ENCODE results near the gene SFXN3.

DNA sequence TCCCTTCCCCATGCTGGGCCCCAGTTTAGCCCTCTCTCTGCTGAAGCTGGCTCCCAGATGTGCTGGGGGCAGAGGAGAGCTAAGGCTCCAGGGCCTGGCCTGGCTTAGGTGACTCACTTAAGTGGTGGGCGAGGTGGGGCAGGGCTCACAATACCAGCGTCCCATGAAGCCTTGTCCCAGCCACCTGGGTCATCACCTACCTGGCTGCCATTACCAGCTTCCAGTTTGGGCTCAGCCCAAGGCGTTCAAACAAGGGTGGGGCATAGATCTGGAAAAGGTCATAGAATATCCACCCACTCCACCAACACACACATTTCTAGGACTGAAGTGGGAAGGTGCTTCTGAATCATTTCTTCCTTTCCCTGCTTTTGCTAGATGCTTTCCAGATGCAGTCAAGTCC is 39.1 kb downstream of the SFXN3 start:
- TF ChIP-seq POLR2A (IDR thresholded peaks at IDR 0.05) (no peak), EP300 (IDR thresholded peaks at IDR 0.05) (no peak)
- TF ChIP-seq, protein P1, sequence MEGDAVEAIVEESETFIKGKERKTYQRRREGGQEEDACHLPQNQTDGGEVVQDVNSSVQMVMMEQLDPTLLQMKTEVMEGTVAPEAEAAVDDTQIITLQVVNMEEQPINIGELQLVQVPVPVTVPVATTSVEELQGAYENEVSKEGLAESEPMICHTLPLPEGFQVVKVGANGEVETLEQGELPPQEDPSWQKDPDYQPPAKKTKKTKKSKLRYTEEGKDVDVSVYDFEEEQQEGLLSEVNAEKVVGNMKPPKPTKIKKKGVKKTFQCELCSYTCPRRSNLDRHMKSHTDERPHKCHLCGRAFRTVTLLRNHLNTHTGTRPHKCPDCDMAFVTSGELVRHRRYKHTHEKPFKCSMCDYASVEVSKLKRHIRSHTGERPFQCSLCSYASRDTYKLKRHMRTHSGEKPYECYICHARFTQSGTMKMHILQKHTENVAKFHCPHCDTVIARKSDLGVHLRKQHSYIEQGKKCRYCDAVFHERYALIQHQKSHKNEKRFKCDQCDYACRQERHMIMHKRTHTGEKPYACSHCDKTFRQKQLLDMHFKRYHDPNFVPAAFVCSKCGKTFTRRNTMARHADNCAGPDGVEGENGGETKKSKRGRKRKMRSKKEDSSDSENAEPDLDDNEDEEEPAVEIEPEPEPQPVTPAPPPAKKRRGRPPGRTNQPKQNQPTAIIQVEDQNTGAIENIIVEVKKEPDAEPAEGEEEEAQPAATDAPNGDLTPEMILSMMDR (IDR thresholded peaks at IDR 0.05): no peak
